Heart left ventricle (tissue), 16 donors: ENCODE results near the gene PLEKHG4B. TPM values are rescaled to one million over a fixed set of nuclear protein-coding genes. Genes with fewer than 3 reads are reported as not detected.
"Not testable (repeated sequence)": the region's sequence is repeated elsewhere in the genome, so short reads cannot be mapped to it uniquely, and the experiment has no call there.

Experiments used
- ATAC-seq, 4 donors: fragments of 200-7000 bp; cut with Tn5 transposase; one replicate each; pipeline ENCODE4 v1.9.1; 2020 to 2022; ENCODE audit warnings: moderate library complexity in 4 of 4, mild to moderate bottlenecking in 3 of 4, moderate number of reproducible peaks in 1 of 4
- DNase-seq, 5 donors: peaks; one replicate each; pipeline ENCODE4 v3.0.0-alpha.2; 2020
- H3K27ac ChIP-seq, 12 donors: fragments of 200-600 bp; sonication (generic) in 4 of 12; one replicate each; pipeline versions ENCODE4 v1.5.0 to v1.8.0; 2016 to 2022; ENCODE audit warnings: mild to moderate bottlenecking in 2 of 12
- H3K27me3 ChIP-seq, 9 donors: fragments of 200-600 bp; sonication (generic) in 2 of 9; one replicate each; pipeline versions ENCODE4 v1.5.1 to v1.8.0; 2016 to 2022; ENCODE audit warnings: mild to moderate bottlenecking in 3 of 9
- H3K36me3 ChIP-seq, 9 donors: fragments of 200-600 bp; sonication (generic) in 2 of 9; one replicate each; pipeline versions ENCODE4 v1.5.0 to v1.8.0; 2018 to 2022; ENCODE audit warnings: mild to moderate bottlenecking in 2 of 9
- H3K4me1 ChIP-seq, 12 donors: fragments of 200-600 bp; sonication (generic) in 4 of 12; one replicate each; pipeline versions ENCODE4 v1.5.0 to v1.8.0; 2016 to 2022; ENCODE audit warnings: mild to moderate bottlenecking in 3 of 12
- H3K4me3 ChIP-seq, 12 donors: fragments of 200-600 bp; sonication (generic) in 4 of 12; one replicate each; pipeline versions ENCODE4 v1.5.0 to v1.8.0; 2017 to 2022; ENCODE audit warnings: mild to moderate bottlenecking in 9 of 12, moderate library complexity in 4 of 12
- H3K9me3 ChIP-seq, 12 donors: fragments of 200-600 bp; sonication (generic) in 4 of 12; one replicate each; pipeline versions ENCODE4 v1.5.0 to v1.8.0; 2016 to 2022; ENCODE audit warnings: mild to moderate bottlenecking in 1 of 12
- POLR2A ChIP-seq, 2 donors: fragments of 450-650 bp; IDR thresholded peaks; one replicate each; pipeline ENCODE4 v1.6.1; 2017; ENCODE audit warnings: antibody characterized with exemption in 2 of 2, mild to moderate bottlenecking in 2 of 2, moderate library complexity in 2 of 2
- WGBS, 4 donors: extraction: QIAGEN DNeasy Blood & Tissue Kit in 2 of 4; methylation state at CpG; one replicate each; pipeline versions ENCODE4 v1.1.5 to v1.1.7; 2013 to 2018; 5-methylcytosine and 5-hydroxymethylcytosine counted together
- intact Hi-C, 10 donors: fragments of 100-400 bp; cut with DNase I; formaldehyde crosslinking; loops; one replicate each; pipeline versions ENCODE4 v1.11.1 to v1.14.2; 2022
- polyA plus RNA-seq, 2 donors: library from polyadenylated mRNA; stranded (reverse); fragments of 200-250 nt; gene quantifications; one replicate each; pipeline ENCODE4 v1.2.3, GENCODE V29; 2013
- total RNA-seq, 9 donors: library from RNA; depleted of rRNA in 2 of 9; stranded (reverse); fragments of >200 nt in 2 of 9; fragmentation: NEBNext Ultra II Directional in 3 of 9; extraction: Animal tissue kit (Norgen Biotek cat#: 25700) in 3 of 9; gene quantifications; one replicate each; pipeline versions ENCODE4 v1.1.0 to v1.2.4, GENCODE V29; 2016 to 2023
- TF ChIP-seq, protein P1 (sequence below), 12 donors: fragments of 200-600 bp; sonication (generic) in 4 of 12; IDR thresholded peaks; one replicate each; pipeline versions ENCODE4 v1.5.0 to v1.8.0; 2018 to 2022; ENCODE audit warnings: antibody characterized with exemption in 12 of 12, mild to moderate bottlenecking in 5 of 12
- donor health status: ischemic (EF 13 %, LVEDD 7.1; RV severe dilation, severe dysfunction).
- donor health status: healthy with polysubstance abuse.
- donor health status: DM: no; HTN: yes; CAD: no.
- donor health status: DM: no; HTN: no; CAD: no.
- donor health status: ischemic (EF 25% LVEDD 6.9; RV normal size, moderate dysfunction).
- donor health status: ischemic (EF 25% LVEDD 5.7; RV mildly dilated, moderate dysfunction).
- donor health status: healthy.
- donor health status: DM: yes; HTN: yes; CAD: no.
- donor health status: ischemic (EF 35%, LVEDD 5.7; RV mildly dilated, moderate dysfunction).
- donor health status: nonischemic (EF 11% LVEDD 7.7; RV severe dilation, severe dysfunction).
- donor health status: DM: yes; HTN: yes; CAD: no.
- donor health status: PGD.
- donor health status: ischemic (EF 29% LVEDD 5.4; RV normal size, mild dysfunction).
- donor health status: nonischemic (EF 23%, LVEDD 6.1; RV moderate dilation, normal function).

Gene PLEKHG4B
- total and polyA plus RNA-seq, 11 donors = 0.03 to 0.34 (median 0.10) TPM; not detected in 7

DNA sequence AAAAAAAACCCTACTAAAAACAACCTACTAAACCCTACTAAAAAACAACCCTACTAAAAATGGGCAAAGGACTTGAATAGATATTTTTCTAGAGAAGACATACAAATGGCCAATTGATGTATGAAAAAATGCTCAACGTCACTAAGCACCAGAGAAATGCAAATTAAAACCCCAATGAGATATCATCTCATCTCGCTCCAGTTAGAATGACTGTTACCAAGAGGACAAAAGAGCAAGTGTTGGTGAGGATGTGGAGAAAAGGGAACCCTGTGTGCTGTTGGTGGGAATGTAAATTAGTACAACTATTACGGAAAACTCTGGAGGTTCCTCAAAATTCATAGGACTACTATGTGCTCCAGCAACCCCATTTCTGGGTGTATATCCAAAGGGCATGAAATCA is 136.9 kb downstream of the PLEKHG4B start:
- ATAC-seq (no peak), DNase-seq (no peak)
- Histone ChIP-seq H3K4me1 (peaks cover 0 to 6% (median under 1%) of the 10 kb centered on the region in 12 donors), H3K27me3 (no peaks in the 10 kb centered on the region), H3K27ac (no peak overlapping the region), H3K4me3 (no peak overlapping the region), H3K9me3 (no peaks in the 10 kb centered on the region), H3K36me3 (peaks cover 7 to 100% (median 97%) of the 10 kb centered on the region in 9 donors)
- TF ChIP-seq, protein P1, sequence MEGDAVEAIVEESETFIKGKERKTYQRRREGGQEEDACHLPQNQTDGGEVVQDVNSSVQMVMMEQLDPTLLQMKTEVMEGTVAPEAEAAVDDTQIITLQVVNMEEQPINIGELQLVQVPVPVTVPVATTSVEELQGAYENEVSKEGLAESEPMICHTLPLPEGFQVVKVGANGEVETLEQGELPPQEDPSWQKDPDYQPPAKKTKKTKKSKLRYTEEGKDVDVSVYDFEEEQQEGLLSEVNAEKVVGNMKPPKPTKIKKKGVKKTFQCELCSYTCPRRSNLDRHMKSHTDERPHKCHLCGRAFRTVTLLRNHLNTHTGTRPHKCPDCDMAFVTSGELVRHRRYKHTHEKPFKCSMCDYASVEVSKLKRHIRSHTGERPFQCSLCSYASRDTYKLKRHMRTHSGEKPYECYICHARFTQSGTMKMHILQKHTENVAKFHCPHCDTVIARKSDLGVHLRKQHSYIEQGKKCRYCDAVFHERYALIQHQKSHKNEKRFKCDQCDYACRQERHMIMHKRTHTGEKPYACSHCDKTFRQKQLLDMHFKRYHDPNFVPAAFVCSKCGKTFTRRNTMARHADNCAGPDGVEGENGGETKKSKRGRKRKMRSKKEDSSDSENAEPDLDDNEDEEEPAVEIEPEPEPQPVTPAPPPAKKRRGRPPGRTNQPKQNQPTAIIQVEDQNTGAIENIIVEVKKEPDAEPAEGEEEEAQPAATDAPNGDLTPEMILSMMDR (IDR thresholded peaks at IDR 0.05) = no peak
- no peak for TF ChIP-seq POLR2A (IDR thresholded peaks at IDR 0.05)
- WGBS, 4 donors = 75 to 94% (median 88%) methylated on average over 3 of the region's 3 CpGs
- intact Hi-C loops = no loop called here

- intact Hi-C loops = no loop called here
- no peaks in the 10 kb centered on the region for H3K4me1 ChIP-seq
- H3K27me3 ChIP-seq = no peaks in the 10 kb centered on the region
- ATAC-seq = peak in 2 of 4 donors; percentile 24
- no peak for DNase-seq
- TF ChIP-seq POLR2A (IDR thresholded peaks at IDR 0.05) = no peak
- TF ChIP-seq, protein P1 (IDR thresholded peaks at IDR 0.05) = no peak
- no peak overlapping the region for H3K27ac ChIP-seq
- peaks cover 7 to 100% (median 95%) of the 10 kb centered on the region in 9 donors for H3K36me3 ChIP-seq
- WGBS, 4 donors = 90 to 94% (median 93%) methylated on average over 12 to 14 of the region's 14 CpGs
- no peak overlapping the region for H3K4me3 ChIP-seq
- H3K9me3 ChIP-seq = no peaks in the 10 kb centered on the region
Measured at GRCh38 chr5:230711-231110, 138.7 kb downstream of the PLEKHG4B start.

DNA sequence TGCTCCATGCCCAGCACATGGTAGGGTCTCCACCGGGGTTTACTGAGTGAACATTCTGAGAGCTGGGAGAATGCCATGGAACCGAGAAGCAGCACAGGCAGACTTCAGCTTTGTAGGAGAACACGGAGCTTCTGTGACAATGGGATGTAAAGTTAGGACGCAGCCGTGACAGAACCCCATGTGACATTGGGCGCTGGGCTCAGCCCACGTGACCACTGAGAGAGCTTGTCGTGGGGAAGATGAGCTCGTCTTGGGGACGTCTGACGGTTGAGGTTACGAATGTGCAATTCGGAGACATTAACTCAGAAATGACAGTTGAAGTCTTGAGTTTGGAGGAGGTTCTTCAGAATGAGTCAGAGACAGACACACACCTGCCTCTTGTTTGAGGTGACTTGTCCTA is 139.7 kb downstream of the PLEKHG4B start:
- DNase-seq (no peak), ATAC-seq (no peak)
- Histone ChIP-seq H3K27me3 (no peaks in the 10 kb centered on the region), H3K4me1 (no peaks in the 10 kb centered on the region), H3K27ac (no peak overlapping the region), H3K36me3 (peaks cover 7 to 100% (median 94%) of the 10 kb centered on the region in 9 donors), H3K9me3 (no peaks in the 10 kb centered on the region), H3K4me3 (no peak overlapping the region)
- intact Hi-C loops = no loop called here
- TF ChIP-seq, protein P1 (IDR thresholded peaks at IDR 0.05) = no peak
- no peak for TF ChIP-seq POLR2A (IDR thresholded peaks at IDR 0.05)
- WGBS, 4 donors = 80 to 84% (median 82%) methylated on average over 13 of the region's 13 CpGs

- ATAC-seq, H3K27ac ChIP-seq, H3K4me1 ChIP-seq, H3K9me3 ChIP-seq, DNase-seq, intact Hi-C loops, H3K27me3 ChIP-seq, H3K4me3 ChIP-seq: not testable (repeated sequence)
- 94 to 96% (median 95%) methylated on average over 20 of the region's 20 CpGs for WGBS, 4 donors
- H3K36me3 ChIP-seq = peaks cover 2 to 99% (median 85%) of the 10 kb centered on the region in 9 donors
Measured at GRCh38 chr5:233426-233825, 141.5 kb downstream of the PLEKHG4B start.

DNA sequence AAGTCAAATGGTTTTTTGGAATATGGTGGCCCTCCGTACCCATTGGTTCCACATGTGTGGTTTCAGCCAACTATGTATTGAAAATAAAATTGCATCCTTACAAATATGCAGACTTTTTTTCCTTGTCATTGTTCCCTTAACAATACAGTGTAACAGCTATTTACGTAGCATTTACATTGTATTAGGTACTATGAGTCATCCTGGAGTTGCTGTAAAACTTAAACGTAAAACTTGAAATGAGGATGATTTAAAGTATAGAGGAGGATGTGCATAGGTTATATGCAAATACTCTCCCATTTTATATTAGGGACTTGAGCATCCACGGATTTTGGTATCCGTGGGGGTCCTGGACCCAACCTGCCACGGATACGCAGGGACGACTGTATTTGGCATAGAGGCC is 142.5 kb downstream of the PLEKHG4B start:
- intact Hi-C loops = no loop called here
- Histone ChIP-seq H3K27me3 (no peaks in the 10 kb centered on the region), H3K4me1 (no peaks in the 10 kb centered on the region), H3K9me3 (no peaks in the 10 kb centered on the region), H3K36me3 (peaks cover 0 to 99% (median 82%) of the 10 kb centered on the region in 9 donors), H3K27ac (no peak overlapping the region), H3K4me3 (no peak overlapping the region)
- no peak for ATAC-seq
- TF ChIP-seq POLR2A (IDR thresholded peaks at IDR 0.05) = no peak
- TF ChIP-seq, protein P1 (IDR thresholded peaks at IDR 0.05) = no peak
- 83 to 95% (median 89%) methylated on average over 8 of the region's 8 CpGs for WGBS, 4 donors
- DNase-seq = no peak

GRCh38 chr5:235527-235926 is 143.6 kb downstream of the PLEKHG4B start:
- H3K9me3 ChIP-seq, H3K4me1 ChIP-seq, ATAC-seq, intact Hi-C loops, H3K27ac ChIP-seq, DNase-seq, H3K4me3 ChIP-seq, H3K27me3 ChIP-seq: not testable (repeated sequence)
- WGBS, 4 donors = 94 to 99% (median 97%) methylated on average over 5 to 7 of the region's 9 CpGs
- peaks cover 0 to 99% (median 82%) of the 10 kb centered on the region in 9 donors for H3K36me3 ChIP-seq

- DNase-seq, H3K9me3 ChIP-seq, H3K4me1 ChIP-seq, intact Hi-C loops, ATAC-seq, H3K4me3 ChIP-seq, H3K27ac ChIP-seq, H3K27me3 ChIP-seq: not testable (repeated sequence)
- 96 to 97% (median 97%) methylated on average over 8 of the region's 8 CpGs for WGBS, 4 donors
- H3K36me3 ChIP-seq = peaks cover 0 to 99% (median 82%) of the 10 kb centered on the region in 9 donors
Measured at GRCh38 chr5:237931-238330, 146.0 kb downstream of the PLEKHG4B start.
